ENCODE results near the gene CORO2A.
"Not testable (repeated sequence)": the region's sequence is repeated elsewhere in the genome, so short reads cannot be mapped to it uniquely, and the experiment has no call there.

The CORO2A gene

DNA sequence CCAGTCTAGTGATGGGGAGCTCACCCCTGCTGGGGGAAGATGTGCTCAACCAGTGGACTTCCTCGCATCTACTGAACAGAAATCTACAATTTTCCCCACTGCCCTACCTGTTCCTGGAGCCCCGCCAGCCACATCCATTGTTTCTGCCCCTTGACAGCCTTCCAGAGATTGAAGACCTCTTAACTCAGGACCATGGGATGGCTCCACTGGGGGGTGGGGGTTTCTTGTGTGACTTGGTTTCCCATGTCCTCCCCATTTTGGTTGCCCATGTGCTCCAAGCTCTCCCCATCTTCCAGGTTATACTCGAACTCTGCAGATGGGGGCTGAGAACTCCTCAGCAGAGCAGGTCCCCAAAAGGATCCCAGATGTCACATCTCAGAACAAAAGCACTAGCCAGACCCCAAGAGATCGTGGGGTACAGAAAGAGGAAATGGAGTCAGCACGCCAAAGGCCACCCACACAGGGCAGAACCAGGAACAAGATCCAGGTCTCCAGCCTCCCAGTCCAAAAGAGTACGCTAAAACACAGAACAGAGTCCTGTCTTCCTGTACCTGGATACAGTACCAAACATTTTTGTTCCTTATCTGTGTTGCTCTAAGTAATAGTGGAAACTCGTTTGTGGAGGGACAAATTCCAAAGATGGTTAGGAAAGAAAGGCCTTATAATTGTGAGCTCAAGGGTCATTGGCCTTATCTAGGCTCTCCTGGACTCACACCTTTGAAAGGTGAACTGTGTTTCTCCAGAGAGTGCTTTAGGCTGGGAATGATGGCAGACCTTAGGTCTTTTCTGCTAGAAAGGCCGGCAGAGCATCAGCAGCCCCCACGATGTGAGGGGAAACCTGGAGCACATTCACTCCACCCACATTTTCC lies 15.8 kb downstream of the CORO2A start:
- Histone ChIP-seq H4K91ac (ENCODE audit: low read length) (no peak overlapping the region), H3K18ac (ENCODE audit: low read depth in 1 of 2, low read length in 2 of 2) (no peak overlapping the region), H2BK5ac (ENCODE audit: low read depth, low read length, poor library complexity, severe bottlenecking) (no peak overlapping the region), H3K79me1 (replicated peaks; ENCODE audit: low read length, poor library complexity, severe bottlenecking) (no peaks in the 10 kb centered on the region), H3K27ac (ENCODE audit: low read length, poor library complexity, severe bottlenecking) (no peak overlapping the region), H3K9ac (ENCODE audit: low read length) (no peak overlapping the region), H3K27me3 (ENCODE audit: control insufficient read depth in 1 of 2, insufficient read depth in 1 of 2, low read length in 2 of 2) (peaks cover 0 to 41% of the 10 kb centered on the region in 2 experiments), H3K4me1 (ENCODE audit: control insufficient read depth, insufficient read depth, low read depth, low read length) (no peaks in the 10 kb centered on the region), H3K23ac (ENCODE audit: low read length in 2 of 2) (no peak overlapping the region), H2BK12ac (ENCODE audit: low read length in 2 of 2) (no peak overlapping the region), H3K9me3 (ENCODE audit: control insufficient read depth, low read length) (no peaks in the 10 kb centered on the region), H3K4me2 (ENCODE audit: low read length, poor library complexity, severe bottlenecking) (no peak overlapping the region), H3K4ac (ENCODE audit: low read depth in 1 of 2, low read length in 2 of 2) (no peak overlapping the region), H3K4me3 (ENCODE audit: insufficient read depth in 1 of 2, low read depth in 1 of 2, low read length in 2 of 2) (no peak overlapping the region), H2BK120ac (ENCODE audit: low read depth, low read length) (no peak overlapping the region), H3K36me3 (ENCODE audit: control insufficient read depth in 1 of 2, insufficient read depth in 2 of 2, low read depth in 1 of 2, low read length in 2 of 2) (no peaks in the 10 kb centered on the region), H2AFZ (ENCODE audit: low read depth, low read length) (no peak overlapping the region), H4K8ac (ENCODE audit: low read length) (no peak overlapping the region), H2AK5ac (ENCODE audit: low read length, severe bottlenecking) (no peak overlapping the region), H2BK15ac (ENCODE audit: low read depth, poor library complexity, severe bottlenecking) (no peak overlapping the region), H3K14ac (ENCODE audit: low read length in 2 of 2) (no peak overlapping the region)
- 86% methylated on average over 6 of the region's 9 CpGs for WGBS
- no peak for DNase-seq

DNA sequence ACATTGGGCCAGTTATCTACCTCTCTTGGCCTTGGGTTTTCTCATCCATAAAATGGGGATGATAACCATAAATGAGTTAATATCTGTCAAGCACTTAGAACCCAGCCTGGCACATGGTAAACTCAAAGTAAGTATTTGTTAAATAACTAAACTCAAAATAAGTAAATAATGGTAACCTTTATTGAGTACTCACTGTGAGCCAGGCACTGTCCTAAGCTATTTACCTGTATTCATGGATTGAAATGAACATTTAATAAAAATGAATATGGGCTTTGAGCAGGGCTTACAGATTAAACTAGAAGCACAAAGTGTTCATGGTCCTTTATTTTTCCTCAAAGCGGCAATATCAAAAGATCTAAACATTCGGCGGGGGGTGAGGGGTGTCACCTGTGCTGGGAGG lies 16.7 kb downstream of the CORO2A start:
- H4K91ac ChIP-seq (ENCODE audit: low read length) = no peak overlapping the region
- DNase-seq = no peak
- no peak overlapping the region for H3K4me2 ChIP-seq (ENCODE audit: low read length, poor library complexity, severe bottlenecking)
- H3K18ac ChIP-seq (ENCODE audit: low read depth in 1 of 2, low read length in 2 of 2) = no peak overlapping the region
- no peak overlapping the region for H3K9ac ChIP-seq (ENCODE audit: low read length)
- no peak overlapping the region for H3K4ac ChIP-seq (ENCODE audit: low read depth in 1 of 2, low read length in 2 of 2)
- H3K27ac ChIP-seq (ENCODE audit: low read length, poor library complexity, severe bottlenecking) = no peak overlapping the region
- H4K8ac ChIP-seq (ENCODE audit: low read length) = no peak overlapping the region
- no peaks in the 10 kb centered on the region for H3K36me3 ChIP-seq (ENCODE audit: control insufficient read depth in 1 of 2, insufficient read depth in 2 of 2, low read depth in 1 of 2, low read length in 2 of 2)
- H2BK15ac ChIP-seq (ENCODE audit: low read depth, poor library complexity, severe bottlenecking) = no peak overlapping the region
- no peak overlapping the region for H3K4me3 ChIP-seq (ENCODE audit: insufficient read depth in 1 of 2, low read depth in 1 of 2, low read length in 2 of 2)
- no peak overlapping the region for H3K23ac ChIP-seq (ENCODE audit: low read length in 2 of 2)
- H2BK5ac ChIP-seq (ENCODE audit: low read depth, low read length, poor library complexity, severe bottlenecking) = no peak overlapping the region
- 100% methylated on average over 3 of the region's 3 CpGs for whole genome bisulfite sequencing
- no peaks in the 10 kb centered on the region for H3K79me1 ChIP-seq (replicated peaks; ENCODE audit: low read length, poor library complexity, severe bottlenecking)
- no peaks in the 10 kb centered on the region for H3K9me3 ChIP-seq (ENCODE audit: control insufficient read depth, low read length)
- H2AFZ ChIP-seq (ENCODE audit: low read depth, low read length) = no peak overlapping the region
- H3K4me1 ChIP-seq (ENCODE audit: control insufficient read depth, insufficient read depth, low read depth, low read length) = no peaks in the 10 kb centered on the region
- no peak overlapping the region for H2BK120ac ChIP-seq (ENCODE audit: low read depth, low read length)
- H2BK12ac ChIP-seq (ENCODE audit: low read length in 2 of 2) = no peak overlapping the region
- no peak overlapping the region for H2AK5ac ChIP-seq (ENCODE audit: low read length, severe bottlenecking)
- H3K14ac ChIP-seq (ENCODE audit: low read length in 2 of 2) = no peak overlapping the region
- H3K27me3 ChIP-seq (ENCODE audit: control insufficient read depth in 1 of 2, insufficient read depth in 1 of 2, low read length in 2 of 2) = peaks cover 0 to 50% of the 10 kb centered on the region in 2 experiments

DNA sequence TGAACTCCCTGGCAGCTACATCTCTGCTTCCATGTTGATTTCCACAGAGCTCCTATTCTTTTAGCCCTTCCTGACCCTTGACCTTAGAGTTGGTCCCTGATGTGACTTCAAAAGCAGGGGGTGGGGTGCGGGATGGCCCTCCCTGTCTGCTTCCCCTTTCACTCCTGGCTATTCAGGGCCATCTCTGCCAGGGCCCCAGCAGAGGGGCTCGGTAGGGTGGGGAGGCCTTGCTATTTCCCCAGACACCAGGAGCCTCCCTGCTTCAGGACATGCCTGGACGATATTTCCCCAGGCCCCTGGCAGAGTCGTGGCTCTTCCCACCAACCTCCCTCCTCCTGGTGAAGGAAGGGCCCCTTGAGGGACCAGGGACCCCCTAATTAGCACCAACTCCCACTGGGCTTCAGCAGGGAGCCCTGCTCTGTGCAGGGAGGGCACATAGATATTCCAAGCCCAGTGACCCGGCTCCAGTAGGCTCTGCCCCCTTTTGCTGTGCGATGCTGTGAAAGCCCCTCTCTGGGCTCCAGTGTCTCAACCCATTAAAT lies 17.3 kb downstream of the CORO2A start:
- no peak overlapping the region for H2BK5ac ChIP-seq (ENCODE audit: low read depth, low read length, poor library complexity, severe bottlenecking)
- H2BK15ac ChIP-seq (ENCODE audit: low read depth, poor library complexity, severe bottlenecking) = no peak overlapping the region
- no peak overlapping the region for H4K91ac ChIP-seq (ENCODE audit: low read length)
- H2BK12ac ChIP-seq (ENCODE audit: low read length in 2 of 2) = no peak overlapping the region
- peaks cover 0 to 52% of the 10 kb centered on the region in 2 experiments for H3K27me3 ChIP-seq (ENCODE audit: control insufficient read depth in 1 of 2, insufficient read depth in 1 of 2, low read length in 2 of 2)
- H2AK5ac ChIP-seq (ENCODE audit: low read length, severe bottlenecking) = no peak overlapping the region
- H3K36me3 ChIP-seq (ENCODE audit: control insufficient read depth in 1 of 2, insufficient read depth in 2 of 2, low read depth in 1 of 2, low read length in 2 of 2) = no peaks in the 10 kb centered on the region
- 64% methylated on average over 6 of the region's 6 CpGs for WGBS
- H2AFZ ChIP-seq (ENCODE audit: low read depth, low read length) = no peak overlapping the region
- H3K9me3 ChIP-seq (ENCODE audit: control insufficient read depth, low read length) = no peaks in the 10 kb centered on the region
- no peak overlapping the region for H3K4me3 ChIP-seq (ENCODE audit: insufficient read depth in 1 of 2, low read depth in 1 of 2, low read length in 2 of 2)
- no peak overlapping the region for H4K8ac ChIP-seq (ENCODE audit: low read length)
- no peak overlapping the region for H3K18ac ChIP-seq (ENCODE audit: low read depth in 1 of 2, low read length in 2 of 2)
- H3K4me2 ChIP-seq (ENCODE audit: low read length, poor library complexity, severe bottlenecking) = no peak overlapping the region
- H3K23ac ChIP-seq (ENCODE audit: low read length in 2 of 2) = no peak overlapping the region
- DNase-seq = no peak
- no peak overlapping the region for H2BK120ac ChIP-seq (ENCODE audit: low read depth, low read length)
- H3K4ac ChIP-seq (ENCODE audit: low read depth in 1 of 2, low read length in 2 of 2) = no peak overlapping the region
- H3K14ac ChIP-seq (ENCODE audit: low read length in 2 of 2) = no peak overlapping the region
- H3K4me1 ChIP-seq (ENCODE audit: control insufficient read depth, insufficient read depth, low read depth, low read length) = no peaks in the 10 kb centered on the region
- H3K9ac ChIP-seq (ENCODE audit: low read length) = no peak overlapping the region
- no peaks in the 10 kb centered on the region for H3K79me1 ChIP-seq (replicated peaks; ENCODE audit: low read length, poor library complexity, severe bottlenecking)
- H3K27ac ChIP-seq (ENCODE audit: low read length, poor library complexity, severe bottlenecking) = no peak overlapping the region

DNA sequence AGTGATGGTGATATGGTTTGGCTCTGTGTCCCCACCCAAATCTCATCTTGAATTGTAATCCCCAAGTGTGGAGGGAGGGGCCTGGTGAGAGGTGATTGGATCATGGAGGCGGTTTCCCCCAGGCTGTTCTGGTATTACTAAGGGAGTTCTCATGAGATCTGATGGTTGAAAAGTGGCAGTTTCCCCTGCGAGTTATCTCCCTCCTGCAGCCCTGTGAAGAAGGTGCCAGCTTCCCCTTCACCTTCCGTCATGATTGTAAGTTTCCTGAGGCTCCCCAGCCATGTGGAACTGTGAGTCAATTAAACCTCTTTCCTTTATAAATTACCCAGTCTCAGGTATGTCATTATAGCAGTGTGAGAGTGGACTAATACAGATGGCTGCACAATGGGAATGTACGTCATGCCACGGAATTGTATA lies 17.9 kb downstream of the CORO2A start:
- H3K9ac ChIP-seq (ENCODE audit: low read length); H2BK12ac ChIP-seq (ENCODE audit: low read length in 2 of 2); H3K4me2 ChIP-seq (ENCODE audit: low read length, poor library complexity, severe bottlenecking); H4K8ac ChIP-seq (ENCODE audit: low read length); H4K91ac ChIP-seq (ENCODE audit: low read length); H3K18ac ChIP-seq (ENCODE audit: low read depth in 1 of 2, low read length in 2 of 2); H2BK15ac ChIP-seq (ENCODE audit: low read depth, poor library complexity, severe bottlenecking); H3K4ac ChIP-seq (ENCODE audit: low read depth in 1 of 2, low read length in 2 of 2); H3K14ac ChIP-seq (ENCODE audit: low read length in 2 of 2); H3K9me3 ChIP-seq (ENCODE audit: control insufficient read depth, low read length); H2BK120ac ChIP-seq (ENCODE audit: low read depth, low read length); H3K4me3 ChIP-seq (ENCODE audit: insufficient read depth in 1 of 2, low read depth in 1 of 2, low read length in 2 of 2); H3K23ac ChIP-seq (ENCODE audit: low read length in 2 of 2); H2AK5ac ChIP-seq (ENCODE audit: low read length, severe bottlenecking); DNase-seq; H3K36me3 ChIP-seq (ENCODE audit: control insufficient read depth in 1 of 2, insufficient read depth in 2 of 2, low read depth in 1 of 2, low read length in 2 of 2); H2AFZ ChIP-seq (ENCODE audit: low read depth, low read length); H3K27ac ChIP-seq (ENCODE audit: low read length, poor library complexity, severe bottlenecking); H2BK5ac ChIP-seq (ENCODE audit: low read depth, low read length, poor library complexity, severe bottlenecking); H3K79me1 ChIP-seq (replicated peaks; ENCODE audit: low read length, poor library complexity, severe bottlenecking); H3K4me1 ChIP-seq (ENCODE audit: control insufficient read depth, insufficient read depth, low read depth, low read length): not testable (repeated sequence)
- 92% methylated on average over 2 of the region's 5 CpGs for WGBS
- peaks cover 0 to 52% of the 10 kb centered on the region in 2 experiments for H3K27me3 ChIP-seq (ENCODE audit: control insufficient read depth in 1 of 2, insufficient read depth in 1 of 2, low read length in 2 of 2)

All from mesenchymal stem cell (in vitro differentiated cells and primary cell).